Suprapubic skin (tissue), 4 donors: Measurements from ENCODE around the gene CYP39A1. TPM values are rescaled to one million over a fixed set of nuclear protein-coding genes. Genes with fewer than 3 reads are reported as not detected.

Source experiments
- DNase-seq, 2 donors: peaks; one replicate each; pipeline ENCODE4 v3.0.0-alpha.2; 2019; ENCODE audit warnings: low spot score in 2 of 2
- H3K27ac ChIP-seq: fragments of 200-600 bp; sonication (generic); one replicate; pipeline ENCODE4 v1.5.1; 2019
- H3K27me3 ChIP-seq: fragments of 200-600 bp; sonication (generic); one replicate; pipeline ENCODE4 v1.5.1; 2019
- H3K36me3 ChIP-seq: fragments of 200-600 bp; sonication (generic); one replicate; pipeline ENCODE4 v1.5.1; 2019
- H3K4me1 ChIP-seq: fragments of 200-600 bp; sonication (generic); one replicate; pipeline ENCODE4 v1.5.1; 2019
- H3K4me3 ChIP-seq: fragments of 200-600 bp; sonication (generic); one replicate; pipeline ENCODE4 v1.5.1; 2019; ENCODE audit warnings: mild to moderate bottlenecking
- H3K9me3 ChIP-seq: fragments of 200-600 bp; sonication (generic); one replicate; pipeline ENCODE4 v1.5.1; 2019
- CTCF ChIP-seq, 2 donors: fragments of 200-600 bp in 1 of 2; fragments of 450-650 bp in 1 of 2; sonication (generic) in 1 of 2; IDR thresholded peaks; one replicate each; pipeline ENCODE4 v1.5.1; 2016 to 2019; ENCODE audit warnings: antibody characterized with exemption in 2 of 2, mild to moderate bottlenecking in 1 of 2, moderate library complexity in 1 of 2
- EP300 ChIP-seq: sonication (generic); formaldehyde crosslinking; IDR thresholded peaks from one replicate; pipeline ENCODE4 v1.6.1; 2017; ENCODE audit warnings: antibody characterized with exemption
- POLR2A ChIP-seq, 2 donors: fragments of 450-650 bp; IDR thresholded peaks; one replicate each; pipeline ENCODE4 v1.6.1; 2017; ENCODE audit warnings: antibody characterized with exemption in 2 of 2, mild to moderate bottlenecking in 2 of 2, moderate library complexity in 2 of 2
- POLR2AphosphoS5 ChIP-seq, 3 donors: sonication (generic); formaldehyde crosslinking; IDR thresholded peaks; one replicate each; pipeline ENCODE4 v1.6.1; 2017; ENCODE audit warnings: antibody characterized with exemption in 3 of 3
- WGBS: methylation state at CpG from one replicate; pipeline ENCODE4 v1.1.5; 2018; 5-methylcytosine and 5-hydroxymethylcytosine counted together
- total RNA-seq, 4 donors: library from RNA; depleted of rRNA; stranded (reverse); fragments of >200 nt; gene quantifications; one replicate each; pipeline ENCODE4 v1.1.0, GENCODE V29; 2016

CYP39A1 gene
- total RNA-seq, 4 donors from 2014 or later = 20.0 to 46.4 (median 33.1) TPM

GRCh38 chr6:46528961-46529750 lies 123.5 kb downstream of the CYP39A1 start:
- Histone ChIP-seq H3K9me3 (no peaks in the 10 kb centered on the region), H3K4me1 (no peaks in the 10 kb centered on the region), H3K4me3 (no peak overlapping the region), H3K27ac (no peak overlapping the region), H3K36me3 (no peaks in the 10 kb centered on the region), H3K27me3 (no peaks in the 10 kb centered on the region)
- DNase-seq = no peak
- 73% methylated on average over 3 of the region's 3 CpGs for WGBS
- TF ChIP-seq POLR2A (IDR thresholded peaks at IDR 0.05) = no peak
- TF ChIP-seq EP300 = no peak
- no peak for TF ChIP-seq POLR2AphosphoS5 (IDR thresholded peaks at IDR 0.05)
- no peak for TF ChIP-seq CTCF (IDR thresholded peaks at IDR 0.05)

- 83% methylated on average over 2 of the region's 2 CpGs for WGBS
- Histone ChIP-seq H3K27ac (no peak overlapping the region), H3K4me1 (no peaks in the 10 kb centered on the region), H3K4me3 (no peak overlapping the region), H3K9me3 (no peaks in the 10 kb centered on the region), H3K36me3 (no peaks in the 10 kb centered on the region), H3K27me3 (no peaks in the 10 kb centered on the region)
- DNase-seq = no peak
- TF ChIP-seq CTCF (IDR thresholded peaks at IDR 0.05) (no peak), POLR2AphosphoS5 (IDR thresholded peaks at IDR 0.05) (no peak)
Measured at GRCh38 chr6:46526607-46527006, 126.0 kb downstream of the CYP39A1 start.

- H3K4me3 ChIP-seq = no peak overlapping the region
- no peaks in the 10 kb centered on the region for H3K9me3 ChIP-seq
- no peaks in the 10 kb centered on the region for H3K27me3 ChIP-seq
- H3K4me1 ChIP-seq = no peaks in the 10 kb centered on the region
- no peaks in the 10 kb centered on the region for H3K36me3 ChIP-seq
- TF ChIP-seq POLR2AphosphoS5 (IDR thresholded peaks at IDR 0.05) (no peak), CTCF (IDR thresholded peaks at IDR 0.05) (no peak), POLR2A (IDR thresholded peaks at IDR 0.05) (no peak), EP300 (no peak)
- no peak overlapping the region for H3K27ac ChIP-seq
- no peak for DNase-seq
Measured at GRCh38 chr6:46525583-46525982, 127.0 kb downstream of the CYP39A1 start.

GRCh38 chr6:46521464-46521971 lies 131.1 kb downstream of the CYP39A1 start:
- Histone ChIP-seq H3K9me3 (no peaks in the 10 kb centered on the region), H3K36me3 (no peaks in the 10 kb centered on the region), H3K27ac (no peak overlapping the region), H3K4me1 (no peaks in the 10 kb centered on the region), H3K27me3 (no peaks in the 10 kb centered on the region), H3K4me3 (no peak overlapping the region)
- TF ChIP-seq CTCF (IDR thresholded peaks at IDR 0.05) (no peak), POLR2AphosphoS5 (IDR thresholded peaks at IDR 0.05) (no peak), EP300 (no peak), POLR2A (IDR thresholded peaks at IDR 0.05) (no peak)
- DNase-seq = no peak

GRCh38 chr6:46517202-46517601 lies 135.4 kb downstream of the CYP39A1 start:
- Histone ChIP-seq H3K36me3 (no peaks in the 10 kb centered on the region), H3K27me3 (no peaks in the 10 kb centered on the region), H3K4me3 (no peak overlapping the region), H3K4me1 (no peaks in the 10 kb centered on the region), H3K9me3 (no peaks in the 10 kb centered on the region), H3K27ac (no peak overlapping the region)
- TF ChIP-seq POLR2A (IDR thresholded peaks at IDR 0.05) = no peak
- TF ChIP-seq POLR2AphosphoS5 (IDR thresholded peaks at IDR 0.05) = no peak
- TF ChIP-seq CTCF (IDR thresholded peaks at IDR 0.05) = no peak
- TF ChIP-seq EP300 = no peak
- DNase-seq = no peak
